OCI-LY7 (cell line): ENCODE data around the gene COL25A1.

ENCODE experiments used
- CTCF ChIP-seq: fragments of 200-600 bp; sonication (generic); conservative IDR thresholded peaks from 2 replicates; pipeline ENCODE4 v1.5.1; 2014; ENCODE audit warnings: mild to moderate bottlenecking, antibody characterized with exemption, low read length, moderate library complexity, mixed read lengths
- EZH2phosphoT487 ChIP-seq: fragments of 200-600 bp; sonication (generic); IDR thresholded peaks from 2 replicates; pipeline ENCODE4 v1.6.1; 2018; ENCODE audit warnings: low read depth, borderline replicate concordance, mild to moderate bottlenecking, mixed run types, antibody characterized with exemption, low read length, moderate library complexity, mixed read lengths

GRCh38 chr4:109296527-109296926 lies 5.9 kb downstream of the COL25A1 start:
- TF ChIP-seq EZH2phosphoT487 (no peak), CTCF (no peak)
